Stimulated activated naive B cell treated with anti-CD40 and anti-IgM and Interleukin-4, amounts not matched to agents 10 μg/mL and 1 μg/mL and 100 μg/mL, for 72 hours (primary cell): ENCODE measurements around the gene ATP10A.

Experiments
- ATAC-seq, 2 donors: fragments of 150-1000 bp; cut with Tn5 transposase; replicated peaks; 2 replicates each; pipeline ENCODE4 v1.10.0; 2021; ENCODE audit warnings: moderate library complexity in 1 of 2
- DNase-seq: peaks from one replicate; pipeline ENCODE4 v3.0.0; 2021
- H3K27ac Mint-ChIP-seq: one replicate; pipeline ENCODE4 v1.8.0; 2022; ENCODE audit warnings: mild to moderate bottlenecking, mixed read lengths
- H3K27me3 Mint-ChIP-seq, 2 donors: one replicate each; pipeline ENCODE4 v1.8.0; 2022; ENCODE audit warnings: mixed read lengths in 2 of 2
- H3K36me3 Mint-ChIP-seq, 2 donors: one replicate each; pipeline ENCODE4 v1.8.0; 2022; ENCODE audit warnings: mixed read lengths in 2 of 2, mild to moderate bottlenecking in 1 of 2
- H3K4me1 Mint-ChIP-seq, 2 donors: one replicate each; pipeline ENCODE4 v1.8.0; 2022; ENCODE audit warnings: mixed read lengths in 2 of 2, mild to moderate bottlenecking in 1 of 2
- H3K4me3 Mint-ChIP-seq, 2 donors: one replicate each; pipeline ENCODE4 v1.8.0; 2022; ENCODE audit warnings: mild to moderate bottlenecking in 2 of 2, mixed read lengths in 2 of 2, moderate library complexity in 1 of 2
- H3K9me3 Mint-ChIP-seq, 2 donors: one replicate each; pipeline ENCODE4 v1.8.0; 2022; ENCODE audit warnings: mixed read lengths in 2 of 2, mild to moderate bottlenecking in 1 of 2

Gene ATP10A

GRCh38 chr15:25810154-25810553 is 53.0 kb downstream of the ATP10A start:
- Mint-ChIP-seq H3K9me3 (peaks cover 3% of the 10 kb centered on the region in 2 donors), H3K36me3 (no peaks in the 10 kb centered on the region), H3K4me1 (peaks cover 17 to 21% of the 10 kb centered on the region in 2 donors), H3K27ac (no peak overlapping the region), H3K27me3 (peaks cover 39 to 54% of the 10 kb centered on the region in 2 donors), H3K4me3 (no peak overlapping the region)
- ATAC-seq (no peak), DNase-seq (no peak)

GRCh38 chr15:25807063-25807462 is 56.1 kb downstream of the ATP10A start:
- peaks cover 3% of the 10 kb centered on the region in 2 donors for H3K9me3 Mint-ChIP-seq
- H3K27ac Mint-ChIP-seq: no peak overlapping the region
- H3K4me1 Mint-ChIP-seq: peaks cover 18 to 28% of the 10 kb centered on the region in 2 donors
- no peaks in the 10 kb centered on the region for H3K36me3 Mint-ChIP-seq
- no peak overlapping the region for H3K4me3 Mint-ChIP-seq
- DNase-seq (no peak), ATAC-seq (no peak)
- H3K27me3 Mint-ChIP-seq: peaks cover 20 to 31% of the 10 kb centered on the region in 2 donors

- Mint-ChIP-seq H3K27ac (no peak overlapping the region), H3K9me3 (no peaks in the 10 kb centered on the region), H3K27me3 (peaks cover 25 to 46% of the 10 kb centered on the region in 2 donors), H3K4me1 (peaks cover 12 to 18% of the 10 kb centered on the region in 2 donors), H3K36me3 (no peaks in the 10 kb centered on the region), H3K4me3 (no peak overlapping the region)
- DNase-seq (no peak), ATAC-seq (no peak)
Observed at GRCh38 chr15:25805031-25805430, 58.1 kb downstream of the ATP10A start.

- H3K9me3 Mint-ChIP-seq: no peaks in the 10 kb centered on the region
- H3K4me1 Mint-ChIP-seq: peaks cover 12 to 22% of the 10 kb centered on the region in 2 donors
- ATAC-seq (no peak), DNase-seq (no peak)
- H3K27me3 Mint-ChIP-seq: peaks cover 23 to 50% of the 10 kb centered on the region in 2 donors
- H3K36me3 Mint-ChIP-seq: no peaks in the 10 kb centered on the region
- no peak overlapping the region for H3K4me3 Mint-ChIP-seq
- H3K27ac Mint-ChIP-seq: no peak overlapping the region
Observed at GRCh38 chr15:25804451-25804850, 58.7 kb downstream of the ATP10A start.

- Mint-ChIP-seq H3K27me3 (peaks cover 25 to 52% of the 10 kb centered on the region in 2 donors), H3K4me3 (no peak overlapping the region), H3K27ac (no peak overlapping the region), H3K4me1 (peaks cover 20 to 31% of the 10 kb centered on the region in 2 donors), H3K36me3 (no peaks in the 10 kb centered on the region), H3K9me3 (no peaks in the 10 kb centered on the region)
- DNase-seq: no peak
- ATAC-seq: no peak
Observed at GRCh38 chr15:25803541-25803940, 59.6 kb downstream of the ATP10A start.

GRCh38 chr15:25803036-25803435 is 60.1 kb downstream of the ATP10A start:
- H3K36me3 Mint-ChIP-seq: no peaks in the 10 kb centered on the region
- ATAC-seq (peak; percentile 74 to 81), DNase-seq (no peak)
- H3K4me3 Mint-ChIP-seq: no peak overlapping the region
- no peaks in the 10 kb centered on the region for H3K9me3 Mint-ChIP-seq
- peaks cover 21 to 36% of the 10 kb centered on the region in 2 donors for H3K4me1 Mint-ChIP-seq
- H3K27me3 Mint-ChIP-seq: peaks cover 25 to 55% of the 10 kb centered on the region in 2 donors
- H3K27ac Mint-ChIP-seq: no peak overlapping the region

GRCh38 chr15:25802285-25802830 is 60.8 kb downstream of the ATP10A start:
- H3K4me3 Mint-ChIP-seq: no peak overlapping the region
- H3K9me3 Mint-ChIP-seq: no peaks in the 10 kb centered on the region
- ATAC-seq: no peak
- H3K27ac Mint-ChIP-seq: no peak overlapping the region
- H3K27me3 Mint-ChIP-seq: peaks cover 32 to 55% of the 10 kb centered on the region in 2 donors
- DNase-seq: no peak
- no peaks in the 10 kb centered on the region for H3K36me3 Mint-ChIP-seq
- peaks cover 28 to 42% of the 10 kb centered on the region in 2 donors for H3K4me1 Mint-ChIP-seq

- no peaks in the 10 kb centered on the region for H3K9me3 Mint-ChIP-seq
- H3K27ac Mint-ChIP-seq: no peak overlapping the region
- peaks cover 31 to 48% of the 10 kb centered on the region in 2 donors for H3K4me1 Mint-ChIP-seq
- ATAC-seq: no peak
- H3K4me3 Mint-ChIP-seq: no peak overlapping the region
- peaks cover 35 to 55% of the 10 kb centered on the region in 2 donors for H3K27me3 Mint-ChIP-seq
- no peaks in the 10 kb centered on the region for H3K36me3 Mint-ChIP-seq
- no peak for DNase-seq
Observed at GRCh38 chr15:25801586-25802284, 61.4 kb downstream of the ATP10A start.

GRCh38 chr15:25800761-25801515 is 62.2 kb downstream of the ATP10A start:
- H3K9me3 Mint-ChIP-seq: no peaks in the 10 kb centered on the region
- ATAC-seq (no peak), DNase-seq (no peak)
- no peak overlapping the region for H3K4me3 Mint-ChIP-seq
- no peak overlapping the region for H3K27ac Mint-ChIP-seq
- H3K4me1 Mint-ChIP-seq: peaks cover 31 to 50% of the 10 kb centered on the region in 2 donors
- peaks cover 30 to 58% of the 10 kb centered on the region in 2 donors for H3K27me3 Mint-ChIP-seq
- no peaks in the 10 kb centered on the region for H3K36me3 Mint-ChIP-seq

- Mint-ChIP-seq H3K9me3 (no peaks in the 10 kb centered on the region), H3K27me3 (peaks cover 34 to 58% of the 10 kb centered on the region in 2 donors), H3K4me1 (peaks cover 38 to 58% of the 10 kb centered on the region in 2 donors), H3K27ac (peak overlapping the region; percentile 16), H3K36me3 (no peaks in the 10 kb centered on the region), H3K4me3 (peak overlapping the region in 1 of 2 donors; percentile 47)
- DNase-seq (no peak), ATAC-seq (no peak)
Observed at GRCh38 chr15:25799906-25800700, 63.0 kb downstream of the ATP10A start.

GRCh38 chr15:25797936-25798901 is 64.9 kb downstream of the ATP10A start:
- DNase-seq (no peak), ATAC-seq (no peak)
- H3K27me3 Mint-ChIP-seq: peaks cover 38 to 63% of the 10 kb centered on the region in 2 donors
- peak overlapping the region; percentile 58 to 68 for H3K4me3 Mint-ChIP-seq
- no peak overlapping the region for H3K27ac Mint-ChIP-seq
- H3K9me3 Mint-ChIP-seq: peaks cover 0 to 2% of the 10 kb centered on the region in 2 donors
- peaks cover 49 to 74% of the 10 kb centered on the region in 2 donors for H3K4me1 Mint-ChIP-seq
- H3K36me3 Mint-ChIP-seq: no peaks in the 10 kb centered on the region

GRCh38 chr15:25797511-25797935 is 65.6 kb downstream of the ATP10A start:
- Mint-ChIP-seq H3K27ac (no peak overlapping the region), H3K4me1 (peaks cover 53 to 74% of the 10 kb centered on the region in 2 donors), H3K36me3 (no peaks in the 10 kb centered on the region), H3K27me3 (peaks cover 38 to 63% of the 10 kb centered on the region in 2 donors), H3K4me3 (no peak overlapping the region), H3K9me3 (peaks cover 0 to 2% of the 10 kb centered on the region in 2 donors)
- no peak for DNase-seq
- no peak for ATAC-seq

GRCh38 chr15:25797035-25797434 is 66.1 kb downstream of the ATP10A start:
- Mint-ChIP-seq H3K4me3 (no peak overlapping the region), H3K4me1 (peaks cover 50 to 74% of the 10 kb centered on the region in 2 donors), H3K36me3 (no peaks in the 10 kb centered on the region), H3K27ac (no peak overlapping the region), H3K27me3 (peaks cover 38 to 61% of the 10 kb centered on the region in 2 donors), H3K9me3 (peaks cover 0 to 2% of the 10 kb centered on the region in 2 donors)
- DNase-seq: no peak
- no peak for ATAC-seq
